ENCODE data around the gene MRPL10.

MRPL10 gene

DNA sequence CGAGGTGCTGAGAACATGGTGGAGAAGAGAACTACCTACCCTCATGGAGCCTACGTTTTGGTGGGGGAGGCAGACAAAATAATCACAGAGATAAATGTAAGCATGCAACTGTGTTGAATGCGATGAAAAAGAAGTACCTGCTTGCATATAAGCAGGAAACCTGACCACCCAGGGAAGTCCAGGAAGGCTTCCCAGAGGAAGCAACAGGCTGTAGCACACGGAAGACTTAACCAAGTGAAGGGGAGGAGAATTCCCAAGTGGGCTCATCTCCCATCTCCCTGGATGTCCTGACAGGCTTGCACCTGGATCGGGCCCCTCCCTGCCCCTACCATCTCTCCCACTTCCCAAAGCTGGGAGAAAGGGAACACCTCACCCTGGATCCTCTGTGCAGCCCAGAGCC is 7.7 kb upstream of the MRPL10 start:
- DNase-seq: no peak

DNA sequence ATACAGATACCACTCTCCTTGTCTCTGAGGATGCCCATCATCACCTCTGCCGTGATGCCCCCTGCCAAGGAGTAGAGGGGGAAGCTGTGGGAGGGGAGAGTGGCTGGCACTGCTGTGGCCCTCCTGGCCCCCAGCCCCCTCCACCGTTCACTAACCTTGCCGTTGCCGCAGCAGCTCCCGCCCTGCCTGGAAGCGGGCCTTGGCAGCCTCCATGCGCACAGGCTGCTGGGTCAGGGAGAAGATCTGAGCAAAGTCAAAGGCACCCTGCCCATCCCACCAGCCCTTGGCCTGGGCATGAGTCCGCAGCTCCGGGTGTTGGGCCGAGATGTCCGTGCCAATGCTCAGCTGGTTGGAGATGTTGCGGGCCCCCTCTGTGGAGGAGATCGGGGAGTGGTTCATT is 7.3 kb upstream of the MRPL10 start:
- no peak for DNase-seq

DNA sequence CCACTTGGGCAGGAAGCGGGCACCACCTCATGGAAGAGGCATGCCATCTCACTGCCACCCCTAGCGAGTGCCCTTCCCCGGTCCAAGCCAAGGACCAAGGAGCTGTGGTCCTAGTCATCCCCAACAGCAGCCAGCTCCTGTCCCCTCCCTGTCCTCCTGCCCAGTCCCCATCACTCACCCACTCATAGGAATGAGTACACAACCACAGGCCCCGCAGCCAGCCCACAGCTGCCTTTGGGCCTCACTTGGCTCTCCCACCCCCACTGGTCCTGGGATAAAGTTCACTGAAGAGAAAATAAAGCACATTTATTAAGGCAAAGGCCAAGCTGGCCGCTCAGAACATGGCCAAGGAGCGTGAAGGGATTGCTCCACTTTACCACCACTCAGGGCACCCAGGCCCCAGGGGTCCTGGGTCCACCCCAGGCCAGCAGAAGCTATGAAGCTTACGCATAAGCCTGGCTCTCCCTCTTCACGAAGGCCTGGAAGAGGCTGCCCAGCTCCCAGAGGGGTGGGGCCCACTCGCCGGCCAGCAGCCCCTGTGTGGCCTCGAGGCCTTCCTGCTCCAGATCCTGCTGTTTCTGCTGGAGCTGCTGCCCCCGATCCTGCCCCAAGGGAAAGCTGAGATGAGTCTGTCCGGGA is 6.2 kb upstream of the MRPL10 start:
- DNase-seq: no peak

DNA sequence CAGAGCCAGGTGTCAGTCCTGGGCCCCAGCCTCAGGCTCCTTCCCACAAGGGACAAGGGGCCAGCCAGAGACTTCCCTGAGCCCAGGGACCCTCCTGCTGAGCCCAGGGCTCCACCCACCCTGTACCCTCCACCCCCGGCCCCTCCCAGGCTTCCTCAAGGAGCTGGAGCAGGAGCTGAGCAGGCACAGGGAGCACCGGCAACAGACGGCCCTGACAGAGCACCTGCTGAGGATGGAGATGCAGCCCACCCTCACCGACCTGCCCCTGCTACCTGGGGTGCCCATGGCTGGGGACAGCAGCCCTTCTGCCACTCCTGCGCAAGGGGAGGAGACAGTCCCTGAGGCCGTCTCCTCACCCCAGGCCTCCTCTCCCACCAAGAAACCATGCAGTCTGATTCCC is 5.3 kb upstream of the MRPL10 start:
- no peak for DNase-seq

DNA sequence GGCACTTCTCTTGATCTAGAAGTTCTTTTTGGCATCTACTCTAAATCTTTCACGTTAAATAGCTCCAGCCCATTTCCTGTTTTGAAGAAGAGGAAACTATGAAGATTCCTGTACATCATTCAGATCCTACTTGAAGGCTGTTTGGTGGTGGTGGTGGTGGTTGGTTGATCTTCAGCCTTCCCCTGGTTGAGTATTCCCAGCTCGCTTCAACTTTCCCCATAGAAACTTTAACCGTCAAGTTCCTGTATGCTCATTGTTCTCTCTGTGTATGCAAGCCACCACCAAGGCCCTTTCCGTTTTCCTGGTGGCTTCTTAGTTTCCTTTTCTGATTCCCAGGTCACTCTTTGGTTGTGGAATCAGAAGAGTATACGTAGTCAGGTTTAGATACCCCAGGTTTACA is 3.4 kb upstream of the MRPL10 start:
- no peak for DNase-seq

DNA sequence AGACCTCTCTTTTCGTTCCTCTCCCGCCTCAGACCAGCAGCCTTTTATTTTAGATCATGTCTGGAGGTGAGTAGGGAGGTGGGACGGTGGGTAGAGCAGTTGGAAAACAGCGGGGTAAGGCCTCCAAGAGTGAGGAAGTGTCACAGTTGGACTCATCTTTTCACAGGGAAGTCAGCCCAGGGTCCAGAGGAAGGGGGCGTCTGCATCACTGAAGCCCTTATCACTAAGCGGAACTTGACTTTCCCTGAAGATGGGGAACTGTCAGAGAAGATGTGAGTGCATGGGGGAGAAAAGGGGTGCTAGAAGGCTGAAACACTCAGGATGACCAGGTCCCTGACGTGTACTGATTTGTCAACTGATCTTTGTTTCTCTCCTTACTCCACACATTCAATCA is 590 bp upstream of the MRPL10 start:
- DNase-seq: no peak

DNA sequence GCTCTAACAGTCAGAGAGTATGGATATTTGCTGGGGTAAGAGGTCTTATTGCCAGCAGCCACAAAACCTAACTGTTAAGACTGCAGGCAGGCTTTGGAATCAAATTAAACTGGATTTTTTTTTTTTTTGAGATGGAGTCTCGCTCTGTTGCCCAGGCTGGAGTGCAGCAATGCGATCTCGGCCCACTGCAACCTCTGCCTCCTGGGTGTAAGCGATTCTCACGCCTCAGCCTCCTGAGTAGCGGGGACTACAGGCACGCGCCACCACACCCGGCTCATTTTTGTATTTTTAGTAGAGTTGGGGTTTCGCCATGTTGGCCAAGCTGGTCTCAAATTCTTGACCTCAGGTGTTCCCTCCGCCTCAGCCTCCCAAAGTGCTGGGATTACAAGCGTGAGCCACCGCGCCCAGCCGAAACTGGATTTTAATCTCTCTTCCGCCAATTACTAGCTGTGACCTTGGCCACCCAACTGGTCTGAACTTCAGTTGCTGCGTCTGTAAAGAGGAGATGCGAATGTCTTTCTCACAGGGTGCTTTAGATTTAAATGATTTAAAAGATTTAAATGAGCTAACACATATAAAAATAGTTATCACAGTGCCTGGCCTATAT is 842 bp downstream of the MRPL10 start:
- no peak for DNase-seq

DNA sequence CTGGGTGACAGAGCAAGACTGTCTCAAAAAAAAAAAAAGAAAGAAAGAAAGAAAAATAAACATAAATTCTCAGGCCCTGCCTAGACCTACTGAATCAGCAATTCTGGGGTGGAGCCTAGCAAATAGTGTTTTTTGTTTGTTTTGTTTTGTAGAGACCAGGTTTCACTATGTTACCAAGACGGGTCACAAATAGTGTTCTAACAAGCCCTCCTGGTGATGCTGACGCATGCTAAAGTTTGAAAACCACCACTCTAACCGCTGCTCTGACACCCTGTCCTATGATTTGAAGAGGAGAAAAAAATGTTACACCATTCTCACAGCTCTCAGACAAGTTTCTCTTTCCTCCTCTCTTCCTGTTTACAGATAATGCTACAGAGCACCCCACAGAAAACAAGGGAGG is 1.5 kb downstream of the MRPL10 start:
- no peak for DNase-seq

DNA sequence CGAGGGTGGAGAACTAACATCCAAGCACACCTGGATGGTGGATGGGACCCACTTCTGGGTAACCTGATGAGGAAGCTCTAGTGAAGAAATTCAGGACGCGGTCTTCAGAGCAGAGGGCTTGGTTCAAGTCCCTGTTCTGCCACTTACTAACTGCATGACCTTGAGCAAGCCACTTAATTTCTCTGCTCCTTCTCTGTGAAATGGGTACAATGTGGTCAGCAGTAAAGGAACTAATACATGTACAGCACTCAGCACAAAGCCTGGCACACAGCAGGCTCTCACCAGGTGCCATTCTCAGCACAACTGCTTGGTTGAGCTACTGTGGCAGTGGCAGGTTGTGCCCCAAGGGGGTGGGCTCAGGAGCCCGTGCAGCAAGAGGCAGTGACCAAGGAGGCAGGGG is 7.8 kb downstream of the MRPL10 start:
- DNase-seq: no peak

DNA sequence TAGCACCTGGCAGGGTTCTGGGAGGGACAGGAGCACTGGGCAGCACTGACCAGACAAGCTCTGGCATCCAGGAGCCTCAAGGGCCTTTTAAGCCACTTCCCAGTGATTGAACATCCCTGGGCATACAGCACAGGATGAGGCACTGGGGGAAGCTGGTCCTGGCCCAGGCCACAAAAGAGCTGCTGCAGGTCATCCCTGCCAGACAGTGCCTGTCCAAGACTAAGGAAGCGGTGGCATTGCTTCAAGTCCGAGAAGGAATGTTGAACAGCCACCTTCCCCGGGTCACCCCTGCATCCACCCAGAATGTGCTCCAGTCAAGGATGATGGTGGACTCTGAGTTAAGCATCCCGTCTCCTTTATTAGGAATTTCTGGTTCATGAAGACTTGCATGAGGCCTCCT is 8.6 kb downstream of the MRPL10 start:
- no peak for DNase-seq

DNA sequence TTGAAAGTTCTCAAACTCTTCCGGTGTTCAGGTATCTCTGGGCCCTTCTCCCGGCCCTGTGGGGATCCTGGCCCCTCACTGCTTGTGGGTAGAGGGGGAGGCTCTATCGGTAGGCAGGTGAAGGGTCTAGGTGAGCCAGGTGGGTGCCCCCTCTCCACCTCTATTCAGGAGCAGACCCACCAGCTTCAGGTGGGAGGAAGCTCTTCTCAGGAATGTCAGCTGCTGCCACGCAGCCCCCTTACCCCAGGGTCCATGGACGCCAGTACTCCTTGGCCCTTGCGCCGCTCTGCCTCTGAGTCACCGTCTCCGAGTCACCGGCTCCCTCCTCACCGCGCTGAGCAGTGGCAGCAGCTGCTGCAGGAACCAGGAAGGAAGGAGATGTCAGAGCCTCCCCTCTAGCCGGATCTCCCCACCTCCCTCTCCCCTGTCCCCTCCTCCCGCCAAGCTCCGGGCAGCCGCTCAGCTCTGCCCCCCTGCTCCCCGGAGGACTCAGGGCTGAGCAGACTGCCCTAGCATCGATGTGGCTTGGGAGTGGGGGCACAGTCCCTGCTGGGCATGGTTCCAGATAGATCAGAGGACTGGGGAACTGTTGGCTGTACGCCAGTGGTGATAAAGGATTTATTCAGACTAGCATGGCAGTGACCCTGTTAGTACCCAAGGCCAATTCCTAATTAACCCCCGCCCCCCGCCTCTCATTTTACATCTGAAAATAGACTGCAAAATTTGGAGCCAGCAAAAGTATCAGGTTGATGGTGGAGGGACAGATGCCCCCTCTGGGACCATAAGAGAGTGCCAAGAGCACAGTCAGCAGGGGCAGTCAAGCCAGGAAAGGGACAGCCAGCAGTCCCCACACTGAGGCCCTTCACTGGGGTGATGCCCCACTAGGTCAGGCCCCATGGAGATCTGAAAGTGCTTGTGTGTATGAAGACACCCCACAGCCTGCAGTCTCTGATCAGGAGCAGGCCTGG is 9.6 kb downstream of the MRPL10 start, which contains the start of gene OSBPL7:
TSS of gene OSBPL7 (minus strand) at position 371 of the 968 bp plus-strand sequence. CDS start 1,516 bp downstream, outside the sequence.
- no peak for DNase-seq

DNA sequence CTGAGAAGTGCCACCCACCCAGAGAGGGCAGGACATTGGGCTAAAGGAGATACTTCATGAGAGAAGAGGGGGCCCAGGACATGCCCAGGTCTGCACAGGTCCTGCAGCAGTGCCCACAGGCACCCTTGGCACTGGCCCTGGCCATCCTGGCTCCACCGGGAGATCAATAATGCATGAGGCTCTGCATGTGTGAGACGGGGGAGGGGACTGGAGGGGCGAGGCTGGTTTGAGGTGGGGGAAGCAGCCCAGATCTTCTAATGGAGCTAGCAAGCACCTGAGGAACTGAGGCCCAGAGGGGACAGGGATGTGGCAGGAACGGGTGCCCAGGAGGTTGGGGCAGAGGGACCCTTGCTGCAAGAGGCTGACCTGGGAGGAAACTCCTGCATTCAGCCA is 10.3 kb downstream of the MRPL10 start:
- no peak for DNase-seq

DNA sequence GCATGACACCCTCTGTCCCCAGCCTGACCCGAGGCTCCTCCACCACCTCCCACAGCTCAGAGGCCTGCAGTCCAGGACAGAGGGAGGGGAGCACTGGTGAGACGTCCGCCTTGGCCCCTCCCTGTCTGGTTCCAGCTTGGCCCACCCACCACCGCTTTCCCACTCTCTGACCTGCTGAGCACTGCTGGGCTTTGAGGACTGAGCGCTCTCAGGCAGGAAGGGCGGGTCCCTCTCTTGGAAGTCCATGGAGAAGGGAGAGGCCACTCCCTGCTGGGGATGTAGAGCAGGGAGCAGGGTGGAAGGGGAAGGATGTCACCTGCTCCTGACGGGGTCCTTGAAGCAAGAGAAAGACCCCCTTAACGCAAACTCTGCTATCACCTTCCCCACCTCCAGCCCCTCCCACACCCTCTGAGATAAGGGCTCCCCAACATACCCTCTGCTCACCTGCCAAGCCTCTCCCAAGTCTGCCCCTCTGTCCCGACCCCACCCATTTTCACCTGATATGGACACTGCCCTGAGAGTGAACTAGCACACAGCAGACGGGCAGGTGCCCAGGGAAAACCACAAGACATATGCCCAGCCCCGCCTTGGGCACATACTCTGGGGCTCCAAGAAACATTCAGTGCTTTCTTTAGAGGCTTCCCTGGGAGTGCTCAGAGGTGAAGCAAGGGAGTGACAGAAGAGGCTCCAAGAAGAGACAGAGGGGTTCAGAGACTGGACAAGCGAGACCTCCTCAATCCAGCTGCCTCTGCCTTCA is 11.1 kb downstream of the MRPL10 start:
- DNase-seq: no peak

DNA sequence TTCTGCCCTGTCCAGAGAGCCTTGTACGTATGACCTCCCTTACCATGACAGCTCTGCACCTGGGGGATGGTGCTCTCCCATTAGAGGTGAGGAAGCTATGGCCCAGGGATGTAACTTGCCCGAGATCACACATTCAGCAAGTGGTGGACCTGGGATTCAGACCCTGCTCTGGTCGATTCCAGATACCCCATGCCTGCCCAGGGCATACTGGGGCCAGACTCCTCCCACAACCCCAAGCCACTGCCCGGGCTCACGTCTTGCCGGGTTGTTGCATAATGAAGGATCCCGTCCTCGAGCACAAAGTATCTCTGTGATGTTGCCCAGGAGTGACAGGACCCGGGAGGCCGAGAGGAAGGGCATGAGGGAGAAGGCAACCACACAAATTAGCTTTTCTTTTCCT is 11.9 kb downstream of the MRPL10 start:
- no peak for DNase-seq

DNA sequence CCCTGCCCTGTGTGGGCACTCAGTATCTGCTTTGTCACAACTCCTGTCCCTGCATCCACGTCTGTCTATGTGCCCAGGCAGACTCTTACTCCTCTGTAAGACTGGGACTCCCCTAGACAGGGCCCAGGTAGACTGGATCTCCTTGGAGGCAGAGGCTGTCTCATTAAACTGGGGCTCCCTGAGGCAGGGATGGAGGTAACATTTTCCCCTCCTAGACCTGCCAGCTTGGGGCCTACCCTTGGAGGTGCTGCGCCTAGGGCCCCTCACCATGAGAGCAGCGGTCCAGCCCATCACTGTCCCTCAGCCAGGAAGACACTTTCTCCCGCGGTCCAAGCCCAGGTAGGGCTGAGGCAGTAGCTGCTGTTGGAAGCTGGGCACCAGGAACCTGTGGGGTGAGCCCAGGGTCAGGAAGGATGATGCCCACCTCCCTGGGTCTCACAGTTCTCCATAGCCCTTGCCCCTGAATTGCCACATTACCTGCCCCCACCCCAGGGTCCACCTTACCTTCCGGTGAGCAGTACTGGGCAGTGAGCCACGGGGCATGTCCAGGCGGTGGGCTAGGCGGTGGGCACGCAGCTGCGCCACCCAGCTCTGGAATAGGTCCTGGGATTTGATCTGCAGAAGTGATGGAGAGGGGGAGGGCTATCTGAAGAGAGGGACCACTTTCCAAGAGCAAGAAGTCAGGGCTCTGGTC is 13.2 kb downstream of the MRPL10 start:
- no peak for DNase-seq

DNA sequence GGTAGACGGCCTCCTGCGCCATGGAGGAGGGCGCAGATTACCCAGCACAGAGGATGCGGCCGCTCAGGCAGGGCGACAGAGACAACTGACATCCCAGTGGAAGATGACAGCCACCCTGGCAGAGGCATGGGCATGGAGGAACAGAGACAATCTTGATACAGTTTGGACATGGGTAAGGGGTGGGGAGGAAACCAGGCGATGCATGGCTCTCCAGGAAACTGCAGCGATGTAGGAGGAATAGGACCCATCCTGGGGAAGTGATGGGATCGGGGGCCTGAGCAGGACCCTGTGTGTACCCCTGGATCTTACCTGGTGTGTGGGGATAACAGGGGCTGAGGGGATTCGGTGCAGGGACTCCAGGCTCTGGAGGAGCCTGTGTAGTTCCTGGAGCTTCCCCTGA is 14.4 kb downstream of the MRPL10 start:
- DNase-seq: no peak

DNA sequence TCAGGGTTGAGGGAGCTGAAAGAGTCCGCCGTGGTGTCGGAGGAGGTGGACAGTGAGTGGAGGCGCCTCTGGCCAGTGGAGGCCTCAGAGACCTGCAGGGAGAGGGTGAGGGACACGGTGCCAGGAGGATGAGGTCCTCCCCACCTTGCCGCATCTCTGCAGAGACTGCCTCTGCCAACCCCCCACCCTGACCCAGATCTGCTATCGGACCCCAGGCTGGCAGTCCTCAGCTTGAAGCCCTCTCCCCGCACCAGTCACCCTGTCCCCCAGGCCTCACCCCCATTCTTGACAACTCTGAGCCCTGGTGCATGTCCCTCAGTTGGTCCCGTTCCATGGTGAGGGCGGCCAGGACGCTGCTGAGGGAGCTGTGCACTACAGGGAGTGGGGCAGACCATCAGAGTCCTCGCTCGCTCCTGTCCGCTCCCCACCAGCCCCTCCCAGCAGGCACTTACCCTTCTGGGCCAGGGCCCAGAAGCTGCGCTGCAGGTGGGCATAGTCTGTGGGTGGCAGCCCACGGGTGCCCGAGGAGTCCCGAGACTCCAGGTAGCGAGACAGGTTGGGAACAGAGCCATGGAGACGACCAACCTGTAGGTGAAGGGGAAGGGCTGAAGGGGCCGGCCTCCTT is 15.1 kb downstream of the MRPL10 start:
- no peak for DNase-seq

DNA sequence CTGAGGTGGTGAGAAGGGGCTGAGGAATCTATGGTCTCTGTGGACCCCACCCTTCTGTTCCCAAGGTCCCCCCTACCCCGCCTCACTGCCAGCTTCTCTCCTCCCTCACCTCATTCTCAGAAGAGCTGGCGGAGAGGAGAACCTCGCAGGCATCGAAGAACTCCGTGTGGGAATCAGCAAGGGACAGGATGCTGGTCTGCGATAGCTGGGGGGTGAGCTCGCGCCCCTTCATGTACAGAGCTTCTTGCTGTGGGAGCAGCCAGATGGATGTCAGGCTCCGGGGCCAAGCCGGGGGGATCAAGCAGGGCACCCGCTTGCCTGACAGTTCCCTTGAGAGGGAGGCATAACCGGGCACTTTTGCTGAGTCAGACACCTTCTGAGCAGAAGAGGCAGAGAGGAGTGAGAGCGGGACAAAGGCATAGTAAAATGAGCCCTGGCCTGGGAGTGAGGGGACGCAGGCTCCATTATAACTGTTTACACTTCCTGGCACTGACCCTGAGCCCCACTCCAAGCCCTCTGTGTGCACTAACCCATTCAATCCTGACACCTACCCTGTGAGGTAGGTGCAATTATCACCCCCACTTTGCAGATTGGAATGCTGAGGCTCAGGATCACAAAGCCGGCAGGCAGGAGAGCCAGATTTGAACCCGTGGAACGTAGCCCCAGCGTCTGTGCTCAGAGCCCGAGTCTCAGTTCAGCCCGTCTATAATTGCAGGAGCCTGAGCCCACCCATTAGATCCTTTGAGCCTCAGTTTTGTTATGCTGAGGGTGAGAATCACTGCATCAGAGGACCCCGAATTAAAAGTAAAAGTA is 16.0 kb downstream of the MRPL10 start:
- no peak for DNase-seq

DNA sequence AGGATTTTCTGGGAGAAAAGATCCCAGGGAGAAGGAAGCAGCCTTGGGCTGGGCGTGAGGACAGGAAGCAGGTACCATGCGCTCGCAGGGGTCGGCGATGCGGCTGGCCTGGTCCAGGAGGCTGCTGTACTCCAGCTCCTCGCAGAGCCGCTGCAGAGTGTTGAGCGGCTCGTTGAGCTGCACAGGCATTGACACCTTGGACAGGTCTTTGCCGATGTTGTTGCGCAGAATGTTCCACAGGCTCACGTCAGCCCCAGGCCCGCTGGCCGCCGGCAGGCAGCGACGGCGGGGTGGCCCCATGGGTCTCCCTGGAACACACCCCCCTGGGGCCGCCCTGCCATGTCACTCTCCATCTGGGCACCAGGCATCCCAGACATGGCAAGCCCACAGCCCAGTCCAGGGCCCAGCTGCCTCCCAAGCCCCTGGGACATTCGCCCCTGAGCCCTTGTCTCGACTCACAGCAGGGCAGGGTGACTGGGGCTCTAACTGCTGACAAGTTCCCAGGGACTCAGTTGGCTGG is 17.8 kb downstream of the MRPL10 start:
- DNase-seq: no peak

DNA sequence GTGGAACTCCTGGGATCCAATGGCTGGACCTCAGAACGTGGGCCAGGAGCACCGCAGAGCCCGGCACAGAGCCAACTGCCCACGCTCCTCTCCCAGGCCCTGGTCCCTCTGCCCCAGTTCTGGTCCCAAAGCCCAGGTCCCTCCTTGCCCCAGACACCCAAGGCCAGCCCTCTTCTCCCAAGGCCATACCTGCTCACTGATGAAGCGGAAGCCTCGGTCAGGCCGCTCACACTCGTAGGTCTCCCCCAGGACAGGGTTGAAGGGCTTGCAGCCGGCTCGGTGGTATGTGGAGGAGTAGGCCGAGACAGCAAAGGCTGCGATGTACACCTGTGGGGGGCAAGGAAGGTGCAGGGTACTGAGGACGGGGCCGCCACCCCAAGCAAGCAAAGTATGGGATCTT is 18.3 kb downstream of the MRPL10 start:
- DNase-seq: no peak

Measured in NCI-H1930 (cell line).